ENCODE results near the gene SLC4A7. TPM values are rescaled to one million over a fixed set of nuclear protein-coding genes. Genes with fewer than 3 reads are reported as not detected.
"Not testable (repeated sequence)": the region's sequence is repeated elsewhere in the genome, so short reads cannot be mapped to it uniquely, and the experiment has no call there.

The SLC4A7 gene
- total RNA-seq, 2 donors from 2014 or later: 43.8 to 56.9 TPM

GRCh38 chr3:27428446-27428845 is 55.7 kb downstream of the SLC4A7 start:
- Mint-ChIP-seq H3K27ac (no peak overlapping the region), H3K4me3 (no peak overlapping the region), H3K9me3 (no peaks in the 10 kb centered on the region), H3K4me1 (peaks cover 7% of the 10 kb centered on the region), H3K27me3 (no peaks in the 10 kb centered on the region), H3K36me3 (ENCODE audit: low read depth) (peaks cover 80% of the 10 kb centered on the region)
- ATAC-seq (replicated peaks): no peak

GRCh38 chr3:27426926-27427325 is 57.3 kb downstream of the SLC4A7 start:
- no peak overlapping the region for H3K27ac Mint-ChIP-seq
- peaks cover 9% of the 10 kb centered on the region for H3K4me1 Mint-ChIP-seq
- no peaks in the 10 kb centered on the region for H3K9me3 Mint-ChIP-seq
- H3K4me3 Mint-ChIP-seq: no peak overlapping the region
- ATAC-seq (replicated peaks): no peak
- peaks cover 82% of the 10 kb centered on the region for H3K36me3 Mint-ChIP-seq (ENCODE audit: low read depth)
- no peaks in the 10 kb centered on the region for H3K27me3 Mint-ChIP-seq

- peak; percentile 81 for ATAC-seq (replicated peaks)
- peaks cover 82% of the 10 kb centered on the region for H3K36me3 Mint-ChIP-seq (ENCODE audit: low read depth)
- no peaks in the 10 kb centered on the region for H3K27me3 Mint-ChIP-seq
- peaks cover 9% of the 10 kb centered on the region for H3K4me1 Mint-ChIP-seq
- no peaks in the 10 kb centered on the region for H3K9me3 Mint-ChIP-seq
- H3K27ac Mint-ChIP-seq: peak overlapping the region; percentile 14
- no peak overlapping the region for H3K4me3 Mint-ChIP-seq
These were observed 58.2 kb downstream of the SLC4A7 start for GRCh38 chr3:27425896-27426565.

GRCh38 chr3:27424812-27425521 is 59.2 kb downstream of the SLC4A7 start:
- not testable (repeated sequence) for H3K27ac Mint-ChIP-seq; H3K4me1 Mint-ChIP-seq; H3K27me3 Mint-ChIP-seq; ATAC-seq (replicated peaks); H3K9me3 Mint-ChIP-seq; H3K4me3 Mint-ChIP-seq
- H3K36me3 Mint-ChIP-seq (ENCODE audit: low read depth): peaks cover 82% of the 10 kb centered on the region

- peaks cover 8% of the 10 kb centered on the region for H3K4me1 Mint-ChIP-seq
- peak; percentile 71 for ATAC-seq (replicated peaks)
- H3K36me3 Mint-ChIP-seq (ENCODE audit: low read depth): peaks cover 82% of the 10 kb centered on the region
These were observed 60.7 kb downstream of the SLC4A7 start for GRCh38 chr3:27423463-27423862.

GRCh38 chr3:27422617-27423016 is 61.6 kb downstream of the SLC4A7 start:
- H3K4me3 Mint-ChIP-seq: no peak overlapping the region
- no peak overlapping the region for H3K27ac Mint-ChIP-seq

More at GRCh38 chr3:27423463-27423862, 60.7 kb downstream of the SLC4A7 start:
- peak overlapping the region; percentile 55 for H3K27ac Mint-ChIP-seq
- H3K27me3 Mint-ChIP-seq: no peaks in the 10 kb centered on the region
- H3K4me3 Mint-ChIP-seq: no peak overlapping the region
- no peaks in the 10 kb centered on the region for H3K9me3 Mint-ChIP-seq

GRCh38 chr3:27415202-27415601 is 69.0 kb downstream of the SLC4A7 start:
- Mint-ChIP-seq H3K36me3 (ENCODE audit: low read depth) (peaks cover 88% of the 10 kb centered on the region), H3K9me3 (no peaks in the 10 kb centered on the region), H3K27ac (no peak overlapping the region), H3K4me1 (no peaks in the 10 kb centered on the region), H3K27me3 (no peaks in the 10 kb centered on the region), H3K4me3 (no peak overlapping the region)
- no peak for ATAC-seq (replicated peaks)

More at GRCh38 chr3:27422617-27423016, 61.6 kb downstream of the SLC4A7 start:
- no peaks in the 10 kb centered on the region for H3K9me3 Mint-ChIP-seq
- ATAC-seq (replicated peaks): no peak
- peaks cover 4% of the 10 kb centered on the region for H3K4me1 Mint-ChIP-seq
- H3K27me3 Mint-ChIP-seq: no peaks in the 10 kb centered on the region
- H3K36me3 Mint-ChIP-seq (ENCODE audit: low read depth): peaks cover 82% of the 10 kb centered on the region

GRCh38 chr3:27392950-27393679 is 91.1 kb downstream of the SLC4A7 start:
- H3K36me3 Mint-ChIP-seq (ENCODE audit: low read depth): peaks cover 95% of the 10 kb centered on the region
- no peak overlapping the region for H3K4me3 Mint-ChIP-seq
- no peak for ATAC-seq (replicated peaks)
- H3K9me3 Mint-ChIP-seq: no peaks in the 10 kb centered on the region
- no peaks in the 10 kb centered on the region for H3K27me3 Mint-ChIP-seq
- H3K27ac Mint-ChIP-seq: peak overlapping the region; percentile 52
- H3K4me1 Mint-ChIP-seq: no peaks in the 10 kb centered on the region

- peak overlapping the region; percentile 52 for H3K27ac Mint-ChIP-seq
- peaks cover 94% of the 10 kb centered on the region for H3K36me3 Mint-ChIP-seq (ENCODE audit: low read depth)
- H3K27me3 Mint-ChIP-seq; H3K4me1 Mint-ChIP-seq; H3K4me3 Mint-ChIP-seq; H3K9me3 Mint-ChIP-seq; ATAC-seq (replicated peaks): not testable (repeated sequence)
These were observed 91.8 kb downstream of the SLC4A7 start for GRCh38 chr3:27392414-27392813.

- Mint-ChIP-seq H3K36me3 (ENCODE audit: low read depth) (peaks cover 94% of the 10 kb centered on the region), H3K27ac (peak overlapping the region; percentile 52)
- no peak for ATAC-seq (replicated peaks)
These were observed 92.4 kb downstream of the SLC4A7 start for GRCh38 chr3:27391796-27392195.

GRCh38 chr3:27387625-27388024 is 96.6 kb downstream of the SLC4A7 start:
- no peak overlapping the region for H3K4me3 Mint-ChIP-seq
- H3K27me3 Mint-ChIP-seq: no peaks in the 10 kb centered on the region
- ATAC-seq (replicated peaks): no peak
- H3K9me3 Mint-ChIP-seq: no peaks in the 10 kb centered on the region
- H3K27ac Mint-ChIP-seq: no peak overlapping the region
- peaks cover 95% of the 10 kb centered on the region for H3K36me3 Mint-ChIP-seq (ENCODE audit: low read depth)
- no peaks in the 10 kb centered on the region for H3K4me1 Mint-ChIP-seq

More at GRCh38 chr3:27391796-27392195, 92.4 kb downstream of the SLC4A7 start:
- Mint-ChIP-seq H3K4me1 (no peaks in the 10 kb centered on the region), H3K4me3 (no peak overlapping the region), H3K27me3 (no peaks in the 10 kb centered on the region), H3K9me3 (no peaks in the 10 kb centered on the region)

GRCh38 chr3:27385504-27385903 is 98.7 kb downstream of the SLC4A7 start:
- H3K36me3 Mint-ChIP-seq (ENCODE audit: low read depth): peaks cover 95% of the 10 kb centered on the region
- H3K4me1 Mint-ChIP-seq: no peaks in the 10 kb centered on the region

GRCh38 chr3:27384191-27384590 is 100.0 kb downstream of the SLC4A7 start:
- peak overlapping the region; percentile 25 for H3K27ac Mint-ChIP-seq
- no peak for ATAC-seq (replicated peaks)
- no peaks in the 10 kb centered on the region for H3K9me3 Mint-ChIP-seq
- peaks cover 92% of the 10 kb centered on the region for H3K36me3 Mint-ChIP-seq (ENCODE audit: low read depth)
- no peaks in the 10 kb centered on the region for H3K4me1 Mint-ChIP-seq
- no peak overlapping the region for H3K4me3 Mint-ChIP-seq
- no peaks in the 10 kb centered on the region for H3K27me3 Mint-ChIP-seq

More at GRCh38 chr3:27385504-27385903, 98.7 kb downstream of the SLC4A7 start:
- Mint-ChIP-seq H3K4me3 (no peak overlapping the region), H3K27ac (no peak overlapping the region), H3K9me3 (no peaks in the 10 kb centered on the region), H3K27me3 (no peaks in the 10 kb centered on the region)
- no peak for ATAC-seq (replicated peaks)

GRCh38 chr3:27380433-27381357 is 103.5 kb downstream of the SLC4A7 start:
- ATAC-seq (replicated peaks): peak; percentile 49
- Mint-ChIP-seq H3K9me3 (no peaks in the 10 kb centered on the region), H3K4me1 (no peaks in the 10 kb centered on the region), H3K4me3 (no peak overlapping the region), H3K27me3 (no peaks in the 10 kb centered on the region), H3K27ac (no peak overlapping the region), H3K36me3 (ENCODE audit: low read depth) (peaks cover 84% of the 10 kb centered on the region)
